HG03159 (cell line): Measurements from ENCODE around the gene IGFLR1.
"Not testable (repeated sequence)": the region's sequence is repeated elsewhere in the genome, so short reads cannot be mapped to it uniquely, and the experiment has no call there.

Experiments used
- ATAC-seq: cut with Tn5 transposase; IDR thresholded peaks from one replicate; pipeline ENCODE4 v1.9.1; 2021; ENCODE audit warnings: mild to moderate bottlenecking, moderate library complexity; ENCODE audit not compliant: unreplicated experiment

Gene IGFLR1

DNA sequence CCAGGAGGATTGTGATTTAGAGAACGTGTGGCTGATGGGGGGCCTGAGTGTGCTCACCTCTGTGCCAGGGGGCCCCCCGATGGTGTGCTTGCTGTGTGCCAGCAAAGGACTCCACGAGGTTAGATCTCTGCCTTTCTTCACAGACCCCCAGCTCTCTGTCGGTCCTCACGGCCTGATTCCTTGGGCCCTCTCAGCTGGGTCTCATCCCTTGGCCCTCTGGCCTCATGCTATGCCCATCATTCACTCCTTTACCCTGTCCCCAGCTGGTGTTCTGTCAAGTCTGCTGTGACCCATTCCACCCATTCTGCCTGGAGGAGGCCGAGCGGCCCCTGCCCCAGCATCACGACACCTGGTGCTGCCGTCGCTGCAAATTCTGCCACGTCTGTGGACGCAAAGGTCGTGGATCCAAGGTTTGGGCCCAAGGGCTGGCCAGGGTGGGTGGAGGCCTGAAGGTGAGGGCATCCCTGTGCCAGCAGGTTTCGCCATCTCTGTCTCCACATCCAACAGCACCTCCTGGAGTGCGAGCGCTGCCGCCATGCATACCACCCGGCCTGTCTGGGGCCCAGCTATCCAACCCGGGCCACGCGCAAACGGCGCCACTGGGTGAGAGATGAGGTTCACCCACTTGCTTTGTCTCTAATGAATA is 16.9 kb downstream of the IGFLR1 start:
- ATAC-seq, result no peak

DNA sequence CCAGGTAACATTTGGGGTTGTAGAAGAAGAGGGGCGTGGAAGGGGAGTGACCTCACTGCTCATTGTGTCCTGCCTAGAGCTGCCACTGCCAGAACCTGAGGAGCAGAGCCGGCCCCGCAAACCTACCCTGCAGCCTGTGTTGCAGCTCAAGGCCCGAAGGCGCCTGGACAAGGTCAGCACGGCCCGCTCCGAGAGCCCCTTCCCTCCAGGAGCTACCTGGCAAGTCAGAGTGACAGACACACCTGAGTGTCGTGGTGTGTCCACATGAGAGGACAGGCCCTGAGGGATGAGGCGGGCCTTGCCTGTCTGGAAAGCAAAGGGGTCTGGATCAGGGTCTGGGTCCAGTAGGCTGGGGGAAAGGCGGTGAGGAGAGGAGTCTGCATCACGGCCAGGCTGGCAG is 17.7 kb downstream of the IGFLR1 start:
- ATAC-seq, result no peak

GRCh38 chr19:35724132-35724531 is 18.1 kb downstream of the IGFLR1 start:
- not testable (repeated sequence) for ATAC-seq

DNA sequence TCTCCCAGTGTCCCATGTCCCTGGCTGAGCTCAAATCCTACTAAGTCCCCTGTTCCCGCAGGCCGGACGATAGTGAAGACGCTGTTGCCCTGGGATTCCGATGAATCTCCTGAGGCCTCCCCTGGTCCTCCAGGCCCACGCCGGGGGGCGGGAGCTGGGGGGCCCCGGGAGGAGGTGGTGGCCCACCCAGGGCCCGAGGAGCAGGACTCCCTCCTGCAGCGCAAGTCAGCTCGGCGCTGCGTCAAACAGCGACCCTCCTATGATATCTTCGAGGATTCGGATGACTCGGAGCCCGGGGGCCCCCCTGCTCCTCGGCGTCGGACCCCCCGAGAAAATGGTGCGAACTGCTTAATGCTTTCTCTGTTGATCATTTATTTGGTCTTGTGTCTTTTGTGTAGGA is 18.6 kb downstream of the IGFLR1 start:
- ATAC-seq, result no peak

- ATAC-seq, result no peak
Measured at GRCh38 chr19:35722897-35723296, 19.4 kb downstream of the IGFLR1 start.

- no peak for ATAC-seq
Measured at GRCh38 chr19:35722461-35722860, 19.8 kb downstream of the IGFLR1 start.

- ATAC-seq, result no peak
Measured at GRCh38 chr19:35721374-35721773, 20.9 kb downstream of the IGFLR1 start.

DNA sequence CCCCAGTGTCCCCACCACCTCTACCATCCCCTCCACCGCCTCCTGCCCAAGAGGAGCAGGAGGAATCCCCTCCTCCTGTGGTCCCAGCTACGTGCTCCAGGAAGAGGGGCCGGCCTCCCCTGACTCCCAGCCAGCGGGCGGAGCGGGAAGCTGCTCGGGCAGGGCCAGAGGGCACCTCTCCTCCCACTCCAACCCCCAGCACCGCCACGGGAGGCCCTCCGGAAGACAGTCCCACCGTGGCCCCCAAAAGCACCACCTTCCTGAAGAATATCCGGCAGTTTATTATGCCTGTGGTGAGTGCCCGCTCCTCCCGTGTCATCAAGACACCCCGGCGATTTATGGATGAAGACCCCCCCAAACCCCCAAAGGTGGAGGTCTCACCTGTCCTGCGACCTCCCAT is 21.6 kb downstream of the IGFLR1 start:
- ATAC-seq, result no peak

GRCh38 chr19:35720163-35720524 is 22.1 kb downstream of the IGFLR1 start:
- no peak for ATAC-seq

DNA sequence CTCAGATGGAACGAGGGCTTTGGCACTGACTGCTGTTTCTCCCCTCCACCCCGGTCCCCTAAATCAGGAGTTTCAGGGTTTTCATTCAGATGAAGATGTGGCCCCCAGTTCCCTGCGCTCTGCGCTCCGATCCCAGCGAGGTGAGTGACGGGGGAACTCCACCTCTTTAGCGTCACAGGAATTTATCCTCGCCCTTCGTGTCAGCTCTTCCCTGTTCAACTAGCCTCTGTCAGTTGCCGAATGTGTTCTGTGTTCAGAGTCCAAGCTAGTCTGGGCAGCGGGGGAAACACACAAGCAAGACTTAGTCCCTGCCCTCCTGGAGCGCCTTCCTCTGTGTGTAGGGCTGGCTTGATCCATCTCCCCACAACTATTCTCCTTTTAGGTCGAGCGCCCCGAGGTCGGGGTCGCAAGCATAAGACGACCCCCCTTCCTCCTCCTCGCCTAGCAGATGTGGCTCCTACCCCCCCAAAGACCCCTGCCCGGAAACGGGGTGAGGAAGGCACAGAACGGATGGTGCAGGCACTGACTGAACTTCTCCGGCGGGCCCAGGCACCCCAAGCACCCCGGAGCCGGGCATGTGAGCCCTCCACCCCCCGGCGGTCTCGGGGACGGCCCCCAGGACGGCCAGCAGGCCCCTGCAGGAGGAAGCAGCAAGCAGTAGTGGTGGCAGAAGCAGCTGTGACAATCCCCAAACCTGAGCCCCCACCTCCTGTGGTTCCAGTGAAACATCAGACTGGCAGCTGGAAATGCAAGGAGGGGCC is 22.7 kb downstream of the IGFLR1 start:
- no peak for ATAC-seq

DNA sequence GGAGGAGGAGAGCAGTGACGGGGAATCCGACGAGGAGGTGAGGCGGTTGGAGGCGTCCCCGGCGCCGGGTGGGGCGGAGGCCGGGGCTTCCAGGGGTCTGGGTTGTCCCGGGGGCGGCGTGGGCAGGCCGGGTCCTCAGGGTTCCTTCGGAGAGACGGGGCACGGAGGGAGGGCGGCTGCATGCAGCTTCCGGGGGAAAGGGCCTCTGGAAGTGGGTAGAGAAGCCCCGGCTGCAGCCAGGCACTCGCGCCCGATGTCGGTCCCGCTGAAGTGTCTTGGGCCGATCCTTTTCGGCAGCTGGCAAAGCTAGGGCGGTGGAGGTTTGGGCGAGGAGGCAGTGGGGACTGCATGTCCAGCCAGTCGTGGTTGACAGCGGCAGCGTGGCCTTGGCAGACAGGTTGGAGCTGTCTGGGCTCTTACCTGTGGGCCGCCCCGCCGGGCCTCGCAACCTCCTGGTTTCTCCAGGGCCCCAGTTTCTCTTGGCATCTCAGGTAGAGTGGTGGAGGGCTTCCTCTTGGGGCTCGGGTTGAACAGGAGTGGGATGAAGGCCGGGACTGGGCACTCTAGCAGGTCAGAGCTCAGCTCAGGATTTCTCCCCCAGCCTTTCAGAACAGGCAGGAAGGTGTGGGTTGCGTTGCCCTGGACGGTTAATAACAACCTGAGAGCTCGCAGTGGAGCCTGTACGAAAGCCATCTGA is 23.8 kb downstream of the IGFLR1 start:
- ATAC-seq, result peak; percentile 4

DNA sequence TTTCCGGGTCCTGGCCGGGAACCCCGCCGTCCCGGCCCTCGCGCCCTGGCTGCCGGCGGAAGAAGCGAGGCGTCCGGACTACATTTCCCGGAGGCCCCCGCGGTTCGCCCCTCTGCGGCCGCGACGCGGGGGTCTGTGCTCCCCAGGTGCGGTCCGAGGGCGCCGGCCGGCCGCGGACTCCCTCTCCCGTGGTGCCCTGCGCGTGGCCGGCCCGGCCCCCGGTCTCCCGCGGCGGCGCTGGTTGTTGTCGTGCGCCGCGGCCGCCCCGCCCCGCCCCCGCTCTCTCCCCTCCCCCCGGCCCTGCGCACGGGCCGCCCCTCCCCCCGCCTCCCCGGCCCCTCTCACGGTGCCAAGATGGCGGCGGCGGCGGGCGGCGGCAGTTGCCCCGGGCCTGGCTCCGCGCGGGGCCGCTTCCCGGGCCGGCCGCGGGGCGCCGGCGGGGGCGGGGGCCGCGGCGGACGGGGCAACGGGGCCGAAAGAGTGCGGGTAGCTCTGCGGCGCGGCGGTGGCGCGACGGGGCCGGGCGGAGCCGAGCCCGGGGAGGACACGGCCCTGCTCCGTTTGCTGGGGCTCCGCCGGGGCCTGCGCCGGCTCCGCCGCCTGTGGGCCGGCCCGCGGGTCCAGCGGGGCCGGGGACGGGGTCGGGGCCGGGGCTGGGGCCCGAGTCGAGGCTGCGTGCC is 24.4 kb downstream of the IGFLR1 start, which contains the start of gene KMT2B:
Gene KMT2B (plus strand): TSS at position 339 of the 680 bp plus-strand sequence. CDS start 16 bp downstream, at position 355.
- no peak for ATAC-seq

DNA sequence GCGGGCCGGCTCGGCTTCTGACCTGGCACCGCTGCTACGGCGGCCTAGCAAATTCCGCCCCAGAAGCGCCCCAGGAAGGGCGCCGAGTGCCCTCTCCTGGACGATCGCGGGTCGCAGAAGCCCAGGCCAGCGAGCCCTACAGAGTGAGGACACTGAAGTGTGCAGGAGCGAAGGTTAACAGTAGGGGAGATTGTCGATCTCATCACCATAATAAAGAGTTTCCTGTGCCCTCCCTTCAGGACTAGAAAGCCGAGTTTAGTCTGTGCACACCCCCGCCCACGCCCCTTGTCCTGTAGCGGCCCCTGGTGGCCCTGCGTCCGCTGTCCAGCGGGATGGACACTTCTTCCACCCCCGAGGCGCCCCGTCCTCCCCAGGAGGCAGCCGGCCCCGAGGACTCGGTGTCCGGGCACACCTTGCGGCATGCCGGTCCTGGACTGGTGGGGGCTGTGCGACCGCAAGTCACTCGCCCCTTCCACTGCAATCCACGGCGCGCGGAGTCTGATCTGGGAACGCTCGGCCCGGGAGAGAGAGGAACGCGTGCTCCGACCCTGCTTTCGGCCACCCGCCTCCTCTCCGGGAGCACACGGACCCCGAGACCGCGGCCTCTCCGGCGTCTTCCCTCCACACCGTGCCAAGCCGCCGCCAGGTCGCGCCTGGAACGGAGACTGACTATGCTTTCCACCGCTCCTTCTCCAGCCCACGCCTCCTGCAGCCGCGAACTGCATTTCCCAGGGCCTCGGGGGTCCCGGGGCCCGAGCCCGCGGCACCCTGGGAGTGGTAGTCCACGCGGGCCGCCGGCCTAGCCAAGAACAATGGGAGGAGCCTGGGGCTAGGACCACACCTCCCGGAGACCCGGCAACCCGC is 25.2 kb downstream of the IGFLR1 start:
- ATAC-seq, result peak; percentile 55

- ATAC-seq, result no peak
Measured at GRCh38 chr19:35715981-35716800, 26.1 kb downstream of the IGFLR1 start.

DNA sequence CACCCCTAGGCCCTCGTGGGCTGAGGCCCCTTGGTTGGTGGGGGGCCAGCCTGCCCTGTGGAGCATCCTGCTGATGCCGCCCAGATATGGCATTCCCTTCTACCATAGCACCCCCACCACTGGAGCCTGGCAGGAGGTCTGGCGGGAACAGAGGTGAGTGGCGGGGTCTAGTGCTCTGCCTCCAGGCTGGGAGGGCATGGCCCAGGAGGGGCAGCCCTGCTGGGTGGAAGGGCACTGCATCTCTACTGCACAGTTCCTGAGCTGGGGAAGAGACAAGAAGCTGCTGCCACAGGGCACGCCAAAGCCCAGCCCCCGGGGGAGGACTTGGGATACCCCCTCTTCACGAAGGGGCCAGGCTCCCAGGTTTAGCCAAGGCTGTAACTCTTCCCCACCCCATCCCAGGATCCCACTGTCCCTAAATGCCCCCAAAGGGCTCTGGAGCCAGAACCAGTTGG is 26.9 kb downstream of the IGFLR1 start:
- no peak for ATAC-seq

DNA sequence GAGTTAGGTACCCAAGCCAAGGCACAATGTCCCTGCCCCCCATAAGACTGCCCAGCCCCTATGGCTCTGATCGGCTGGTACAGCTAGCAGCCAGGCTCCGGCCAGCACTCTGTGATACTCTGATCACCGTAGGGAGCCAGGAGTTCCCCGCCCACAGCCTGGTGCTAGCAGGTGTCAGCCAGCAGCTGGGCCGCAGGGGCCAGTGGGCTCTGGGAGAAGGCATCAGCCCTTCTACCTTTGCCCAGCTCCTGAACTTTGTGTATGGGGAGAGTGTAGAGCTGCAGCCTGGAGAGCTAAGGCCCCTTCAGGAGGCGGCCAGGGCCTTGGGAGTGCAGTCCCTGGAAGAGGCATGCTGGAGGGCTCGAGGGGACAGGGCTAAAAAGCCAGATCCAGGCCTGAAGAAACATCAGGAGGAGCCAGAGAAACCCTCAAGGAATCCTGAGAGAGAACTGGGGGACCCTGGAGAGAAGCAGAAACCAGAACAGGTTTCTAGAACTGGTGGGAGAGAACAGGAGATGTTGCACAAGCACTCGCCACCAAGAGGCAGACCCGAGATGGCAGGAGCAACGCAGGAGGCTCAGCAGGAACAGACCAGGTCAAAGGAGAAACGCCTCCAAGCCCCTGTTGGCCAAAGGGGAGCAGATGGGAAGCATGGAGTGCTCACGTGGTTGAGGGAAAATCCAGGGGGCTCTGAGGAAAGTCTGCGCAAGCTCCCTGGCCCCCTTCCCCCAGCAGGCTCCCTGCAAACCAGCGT is 27.5 kb downstream of the IGFLR1 start:
- no peak for ATAC-seq

- ATAC-seq, result no peak
Measured at GRCh38 chr19:35713904-35714495, 28.3 kb downstream of the IGFLR1 start.

DNA sequence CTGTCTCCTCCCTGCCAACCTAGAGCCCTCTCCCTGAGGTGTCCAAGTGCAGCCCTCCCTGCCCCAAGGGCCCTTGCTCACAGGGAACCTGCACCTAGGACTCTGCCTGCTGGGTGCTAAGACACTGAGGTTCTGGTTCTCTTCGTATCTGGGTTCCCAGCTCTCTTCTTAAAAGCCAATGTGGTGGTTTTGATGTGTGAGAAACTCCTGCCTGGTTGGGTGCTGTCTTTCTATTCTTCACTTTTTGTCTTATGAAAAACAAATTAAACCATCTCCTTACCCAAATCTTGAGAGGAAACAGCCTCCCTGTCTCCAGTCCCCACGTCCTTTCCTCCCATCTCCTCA is 28.8 kb downstream of the IGFLR1 start:
- no peak for ATAC-seq
